Ascending aorta (tissue), 2 donors: ENCODE data around the gene WDR35. TPM values are rescaled to one million over a fixed set of nuclear protein-coding genes. Genes with fewer than 3 reads are reported as not detected.
A peak's percentile ranks its signal among the peaks of the same experiment; 100 is the strongest.

Source experiments
- DNase-seq, 2 donors: peaks; one replicate each; pipeline ENCODE4 v3.0.0-alpha.2; 2019; ENCODE audit warnings: low spot score in 2 of 2
- H3K27ac ChIP-seq, 2 donors: fragments of 200-600 bp; sonication (generic); one replicate each; pipeline ENCODE4 v1.5.1; 2016 to 2017; ENCODE audit warnings: mild to moderate bottlenecking in 1 of 2
- H3K27me3 ChIP-seq: fragments of 200-600 bp; sonication (generic); one replicate; pipeline ENCODE4 v1.5.1; 2017
- H3K36me3 ChIP-seq, 2 donors: fragments of 200-600 bp; sonication (generic); one replicate each; pipeline ENCODE4 v1.5.1; 2016
- H3K4me1 ChIP-seq, 2 donors: fragments of 200-600 bp; sonication (generic); one replicate each; pipeline ENCODE4 v1.5.1; 2016 to 2017; ENCODE audit warnings: mild to moderate bottlenecking in 1 of 2
- H3K4me3 ChIP-seq, 2 donors: fragments of 200-600 bp; sonication (generic); one replicate each; pipeline ENCODE4 v1.5.1; 2016 to 2017; ENCODE audit warnings: mild to moderate bottlenecking in 1 of 2
- H3K9me3 ChIP-seq, 2 donors: fragments of 200-600 bp; sonication (generic); one replicate each; pipeline ENCODE4 v1.5.1; 2016
- intact Hi-C: fragments of 100-400 bp; cut with DNase I; formaldehyde crosslinking; loops from one replicate; pipeline ENCODE4 v1.15.1; 2023
- total RNA-seq: library from RNA; depleted of rRNA; stranded (reverse); fragments of >200 nt; gene quantifications from one replicate; pipeline ENCODE4 v1.1.0, GENCODE V29; 2016
- TF ChIP-seq, protein P1 (sequence below), 3 experiments: fragments of 200-600 bp in 2 of 3; fragments of 450-650 bp in 1 of 3; sonication (generic) in 2 of 3; IDR thresholded peaks; one replicate each; pipeline ENCODE4 v1.5.1; 2016 to 2019; ENCODE audit warnings: antibody characterized with exemption in 3 of 3, mild to moderate bottlenecking in 1 of 3, moderate library complexity in 1 of 3

WDR35 gene
- total RNA-seq, 1 donor from 2014 or later, result 2.1 TPM

GRCh38 chr2:19916385-19916950 lies 73.4 kb downstream of the WDR35 start:
- Histone ChIP-seq H3K4me1 (no peaks in the 10 kb centered on the region), H3K9me3 (no peaks in the 10 kb centered on the region), H3K27ac (no peak overlapping the region), H3K36me3 (peaks cover 0 to 5% of the 10 kb centered on the region in 2 donors), H3K27me3 (no peaks in the 10 kb centered on the region), H3K4me3 (no peak overlapping the region)
- TF ChIP-seq, protein P1, sequence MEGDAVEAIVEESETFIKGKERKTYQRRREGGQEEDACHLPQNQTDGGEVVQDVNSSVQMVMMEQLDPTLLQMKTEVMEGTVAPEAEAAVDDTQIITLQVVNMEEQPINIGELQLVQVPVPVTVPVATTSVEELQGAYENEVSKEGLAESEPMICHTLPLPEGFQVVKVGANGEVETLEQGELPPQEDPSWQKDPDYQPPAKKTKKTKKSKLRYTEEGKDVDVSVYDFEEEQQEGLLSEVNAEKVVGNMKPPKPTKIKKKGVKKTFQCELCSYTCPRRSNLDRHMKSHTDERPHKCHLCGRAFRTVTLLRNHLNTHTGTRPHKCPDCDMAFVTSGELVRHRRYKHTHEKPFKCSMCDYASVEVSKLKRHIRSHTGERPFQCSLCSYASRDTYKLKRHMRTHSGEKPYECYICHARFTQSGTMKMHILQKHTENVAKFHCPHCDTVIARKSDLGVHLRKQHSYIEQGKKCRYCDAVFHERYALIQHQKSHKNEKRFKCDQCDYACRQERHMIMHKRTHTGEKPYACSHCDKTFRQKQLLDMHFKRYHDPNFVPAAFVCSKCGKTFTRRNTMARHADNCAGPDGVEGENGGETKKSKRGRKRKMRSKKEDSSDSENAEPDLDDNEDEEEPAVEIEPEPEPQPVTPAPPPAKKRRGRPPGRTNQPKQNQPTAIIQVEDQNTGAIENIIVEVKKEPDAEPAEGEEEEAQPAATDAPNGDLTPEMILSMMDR (IDR thresholded peaks at IDR 0.05), result no peak
- no peak for DNase-seq
- intact Hi-C loops, result no loop called here

DNA sequence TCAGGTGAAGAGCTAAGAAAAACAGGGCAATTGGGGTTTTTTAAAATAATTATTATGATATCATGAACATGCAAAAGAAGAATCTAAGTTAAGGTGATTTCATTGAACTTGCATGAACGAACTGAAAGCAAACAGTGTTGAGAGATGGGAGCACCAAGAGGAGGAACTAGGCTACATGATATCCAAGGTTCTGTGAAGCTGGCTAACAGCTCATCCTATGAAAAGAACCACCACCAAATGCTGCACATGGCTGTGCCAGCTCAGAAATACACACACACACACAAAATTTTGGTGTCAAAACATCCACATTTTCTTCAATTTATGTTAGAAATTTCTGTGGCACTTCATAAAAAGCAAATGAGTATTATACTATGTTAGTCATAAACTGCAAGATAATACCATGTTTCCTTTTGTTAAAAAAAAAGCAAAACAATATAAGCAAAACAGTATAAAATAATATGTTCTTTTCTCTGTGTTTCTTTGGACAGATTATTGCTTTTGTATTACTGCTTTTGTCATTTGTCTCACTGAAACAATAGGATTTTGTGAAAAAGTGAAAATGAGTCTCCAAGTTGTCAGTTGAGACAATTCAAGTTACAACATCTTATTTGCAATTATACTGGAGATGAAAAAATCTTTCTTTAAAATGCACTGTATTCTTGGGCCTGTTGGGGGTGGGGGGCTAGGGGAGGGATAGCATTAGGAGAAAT lies 75.5 kb downstream of the WDR35 start:
- Histone ChIP-seq H3K4me3 (no peak overlapping the region), H3K4me1 (no peaks in the 10 kb centered on the region), H3K36me3 (peaks cover 0 to 5% of the 10 kb centered on the region in 2 donors), H3K27me3 (no peaks in the 10 kb centered on the region), H3K9me3 (no peaks in the 10 kb centered on the region), H3K27ac (no peak overlapping the region)
- DNase-seq, result no peak
- intact Hi-C loops, result no loop called here
- TF ChIP-seq, protein P1 (IDR thresholded peaks at IDR 0.05), result no peak

- no peak overlapping the region for H3K27ac ChIP-seq
- intact Hi-C loops, result no loop called here
- peaks cover 0 to 5% of the 10 kb centered on the region in 2 donors for H3K36me3 ChIP-seq
- TF ChIP-seq, protein P1 (IDR thresholded peaks at IDR 0.05), result no peak
- H3K9me3 ChIP-seq, result no peaks in the 10 kb centered on the region
- no peak overlapping the region for H3K4me3 ChIP-seq
- H3K4me1 ChIP-seq, result no peaks in the 10 kb centered on the region
- no peak for DNase-seq
- no peaks in the 10 kb centered on the region for H3K27me3 ChIP-seq
These were observed 77.9 kb downstream of the WDR35 start for GRCh38 chr2:19911808-19912509.

DNA sequence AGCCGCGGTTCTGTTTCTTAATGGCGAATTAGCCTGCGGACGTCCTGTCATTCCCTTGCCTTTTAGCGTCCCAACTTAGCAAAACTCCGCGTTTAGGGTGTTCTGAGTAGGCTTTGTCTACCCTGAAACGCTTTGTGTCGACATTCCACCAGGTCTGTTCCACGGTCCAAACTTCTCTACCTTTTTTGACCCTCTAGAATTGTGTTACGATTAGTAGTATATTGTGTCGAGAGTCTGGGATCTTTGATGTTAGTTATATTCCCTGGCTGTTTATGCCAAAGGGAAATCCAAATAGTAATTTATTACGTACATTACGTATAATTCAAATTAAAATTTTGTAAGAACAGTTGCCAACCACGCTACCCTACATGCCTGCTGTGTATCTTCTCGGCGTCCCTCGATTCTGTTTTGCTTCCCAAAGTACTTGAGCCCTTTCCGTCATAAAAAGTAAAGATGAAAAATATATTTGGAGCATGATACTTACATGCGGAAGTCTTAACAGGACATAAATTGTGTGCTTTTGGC lies 87.6 kb downstream of the WDR35 start:
- TF ChIP-seq, protein P1 (IDR thresholded peaks at IDR 0.05), result no peak

DNA sequence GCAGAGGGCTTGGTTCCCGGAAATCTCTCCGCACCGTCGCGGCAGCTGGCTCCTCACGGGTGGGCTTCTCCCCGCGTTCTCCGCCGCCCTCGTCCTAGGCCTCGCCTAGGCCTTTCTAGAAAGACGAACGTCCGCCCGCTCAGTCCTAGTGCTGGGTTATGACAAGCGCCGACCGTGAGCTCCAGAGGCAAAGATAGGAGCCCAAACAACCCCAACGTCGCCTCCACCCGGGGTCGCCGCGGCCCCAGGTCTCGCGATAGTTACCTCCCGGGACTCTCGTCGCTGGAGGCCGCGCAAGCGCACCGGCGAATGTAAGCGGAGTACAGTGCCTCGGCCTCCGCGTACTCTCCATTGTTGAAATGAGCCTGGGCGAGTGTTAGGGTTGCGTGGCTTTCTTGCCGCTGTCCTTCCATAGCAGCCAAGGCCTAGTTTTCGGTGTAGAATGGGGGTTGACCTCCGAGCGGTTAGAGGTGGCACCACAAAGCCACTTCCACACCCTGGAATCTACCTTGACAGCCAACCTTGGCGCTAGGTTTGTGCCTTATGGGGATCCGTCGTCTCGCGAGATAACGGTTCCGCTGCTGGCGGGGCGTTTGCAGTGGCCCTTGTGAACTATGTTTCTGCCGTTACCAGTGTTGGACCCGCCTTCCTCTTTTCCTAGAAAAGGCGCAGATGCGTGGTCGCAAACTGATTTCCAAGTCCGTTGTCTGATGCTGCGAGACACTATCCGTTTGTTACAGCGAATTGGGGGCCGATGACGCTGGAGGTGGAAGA lies 88.3 kb downstream of the WDR35 start, which contains the start of gene TTC32:
Gene TTC32, minus strand, starts transcription at position 542 of the 774 bp plus-strand sequence. Its CDS starts 129 bp downstream, at position 413.
- Histone ChIP-seq H3K36me3 (peaks cover 0 to 6% of the 10 kb centered on the region in 2 donors), H3K27ac (peak within 1 kb of the TSS; percentile 84 to 91), H3K4me3 (peak within 1 kb of the TSS; percentile 79 to 91), H3K27me3 (no peaks in the 10 kb centered on the region), H3K9me3 (no peaks in the 10 kb centered on the region), H3K4me1 (peaks cover 0 to 28% of the 10 kb centered on the region in 2 donors)
- peak; percentile 70 to 96 for DNase-seq
- intact Hi-C loops, result loop anchor here (5.0 kb wide), 3 partner anchors 151 to 1339 kb away; partner anchors contain the start of genes LAPTM4A and RDH14
- TF ChIP-seq, protein P1 (IDR thresholded peaks at IDR 0.05), result no peak

More for the DNA sequence above, 87.6 kb downstream of the WDR35 start:
- Histone ChIP-seq H3K27ac (peak overlapping the region; percentile 84 to 91), H3K9me3 (no peaks in the 10 kb centered on the region), H3K27me3 (no peaks in the 10 kb centered on the region), H3K4me3 (peak overlapping the region; percentile 79 to 91), H3K4me1 (peaks cover 0 to 22% of the 10 kb centered on the region in 2 donors), H3K36me3 (peaks cover 0 to 4% of the 10 kb centered on the region in 2 donors)
- no peak for DNase-seq
- intact Hi-C loops, result loop anchor here (5.0 kb wide), 3 partner anchors 150 to 1340 kb away; partner anchors contain the start of genes LAPTM4A and RDH14
